HEK293 (cell line): ENCODE measurements around the gene LILRB5.
"Not testable (repeated sequence)": the region's sequence is repeated elsewhere in the genome, so short reads cannot be mapped to it uniquely, and the experiment has no call there.

Source experiments
- CTCF ChIP-seq: fragments of 450-650 bp; formaldehyde crosslinking; IDR thresholded peaks from 2 replicates; pipeline ENCODE4 v1.5.1; 2016; ENCODE audit warnings: missing biosample characterization, missing genetic modification characterization
- REST ChIP-seq: fragments of 450-650 bp; formaldehyde crosslinking; IDR thresholded peaks from 2 replicates; pipeline ENCODE4 v1.5.1; 2016; ENCODE audit warnings: missing biosample characterization, missing genetic modification characterization

- TF ChIP-seq REST, CTCF: not testable (repeated sequence)
Measured at GRCh38 chr19:54271587-54271986, 14.5 kb upstream of the LILRB5 start.
